H1 (cell line): Measurements from ENCODE around the gene TGFB3. TPM values are rescaled to one million over a fixed set of nuclear protein-coding genes. Genes with fewer than 3 reads are reported as not detected.

ENCODE experiments used
- ATF2 ChIP-seq: IDR thresholded peaks from 2 replicates; pipeline ENCODE4 v1.6.1; 2012; ENCODE audit warnings: low read length, inconsistent platforms
- POU5F1 ChIP-seq: IDR thresholded peaks from 2 replicates; pipeline ENCODE4 v1.6.1; 2011; ENCODE audit warnings: low read depth, mild to moderate bottlenecking, low read length, moderate library complexity
- SUZ12 ChIP-seq: fragments of 200-600 bp; sonication (generic); IDR thresholded peaks from 2 replicates; pipeline ENCODE4 v1.6.1; 2012; ENCODE audit warnings: mild to moderate bottlenecking, inconsistent platforms, low read length, moderate library complexity, mixed read lengths
- TEAD4 ChIP-seq: IDR thresholded peaks from 2 replicates; pipeline ENCODE4 v1.6.1; 2012; ENCODE audit warnings: low read depth, low read length, inconsistent platforms, mixed read lengths
- polyA plus RNA-seq, 7 experiments: library from polyadenylated mRNA; depleted of rRNA in 3 of 7; stranded (reverse) in 5 of 7; unstranded in 2 of 7; fragments of >200 nt in 5 of 7; fragments of 200-250 nt in 2 of 7; gene quantifications; 1 replicate in 5 of 7; 2 replicates in 1 of 7; 4 replicates in 1 of 7; pipeline versions ENCODE4 v1.2.1 to v1.2.3, GENCODE V29; 2011 to 2013; ENCODE audit warnings: missing spikeins in 2 of 7, mixed read lengths in 2 of 7
- total RNA-seq: library from RNA; stranded (reverse); fragmentation: NEBNext Ultra II Directional; extraction: Animal tissue kit (Norgen Biotek cat#: 25700); gene quantifications from 2 replicates; pipeline ENCODE4 v1.2.1, GENCODE V29; 2021

The TGFB3 gene
- total and polyA plus RNA-seq, 2 of the 8 experiments (the other 6 are each of a cell fraction or from before 2014, with no cell fraction given), result 0.65 to 0.86 TPM

DNA sequence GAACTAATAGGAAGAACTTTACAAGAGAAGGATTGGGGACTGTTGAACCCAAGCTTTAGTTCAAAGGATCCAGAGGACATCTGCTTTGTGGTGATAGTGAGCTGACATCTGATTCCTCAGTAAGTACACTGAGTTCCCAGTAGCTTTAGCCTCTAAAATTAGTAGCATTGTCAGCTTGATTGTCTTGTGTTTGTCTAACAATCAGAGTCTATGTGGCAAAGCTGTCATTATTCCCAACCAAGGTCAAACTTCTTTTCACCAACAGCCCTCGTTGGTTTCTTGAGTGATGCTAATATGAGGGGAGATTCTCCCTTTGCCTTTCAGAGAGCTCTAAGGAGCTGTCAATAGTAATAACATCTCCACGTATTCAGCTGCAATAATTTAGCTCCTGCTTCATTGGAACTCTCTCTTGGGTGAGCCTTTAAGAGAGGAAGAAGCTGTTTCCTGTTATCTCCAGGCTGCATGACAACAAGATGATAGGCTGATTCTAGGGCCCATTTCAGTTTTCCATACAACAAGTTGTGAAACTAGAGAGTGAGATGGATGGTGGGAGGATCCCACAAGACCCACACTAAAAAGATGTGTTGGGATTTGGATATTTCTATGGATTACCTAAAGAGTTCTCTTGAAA is 46.7 kb downstream of the TGFB3 start (continued):
- no peak for TF ChIP-seq SUZ12
- TF ChIP-seq POU5F1, result no peak
- no peak for TF ChIP-seq TEAD4
- TF ChIP-seq ATF2, result no peak
